ENCODE measurements around the gene LTBP2. TPM values are rescaled to one million over a fixed set of nuclear protein-coding genes. Genes with fewer than 3 reads are reported as not detected.

Gene LTBP2
- total and polyA plus RNA-seq, 2 experiments from 2014 or later = 7.6 to 8.6 TPM

- no peaks in the 10 kb centered on the region for H4K20me1 ChIP-seq (ENCODE audit: insufficient read depth, poor library complexity, severe bottlenecking)
- H3K36me3 ChIP-seq (replicated peaks; ENCODE audit: insufficient read depth, low read depth) = no peaks in the 10 kb centered on the region
- peak; percentile 58 for DNase-seq (ENCODE audit: low spot score)
- H3K79me2 ChIP-seq = no peaks in the 10 kb centered on the region
- H3K4me1 ChIP-seq (ENCODE audit: insufficient read depth) = peaks cover 33% of the 10 kb centered on the region
- H3K4me2 ChIP-seq = peak overlapping the region; percentile 37
- H2AFZ ChIP-seq = no peak overlapping the region
- H3K9me2 ChIP-seq (replicated peaks; ENCODE audit: insufficient read depth) = no peaks in the 10 kb centered on the region
- no peaks in the 10 kb centered on the region for H3K27me3 ChIP-seq
- peak overlapping the region; percentile 65 for H3K27ac ChIP-seq
- no peak overlapping the region for H3K4me3 ChIP-seq
- WGBS (ENCODE audit: low lambda C conversion rate, missing lambda C conversion rate) = 56% methylated on average over 9 of the region's 9 CpGs
- no peaks in the 10 kb centered on the region for H3K9me3 ChIP-seq (ENCODE audit: low read depth)
- no peak for TF ChIP-seq EZH2phosphoT487 (IDR thresholded peaks at IDR 0.05; ENCODE audit: low read depth, severe bottlenecking, unreplicated experiment)
- TF ChIP-seq CTCF (IDR thresholded peaks at IDR 0.05; ENCODE audit: poor library complexity) = no peak
- no peak for TF ChIP-seq EZH2 (IDR thresholded peaks at IDR 0.05; ENCODE audit: borderline replicate concordance)
Measured at GRCh38 chr14:74599321-74599761, 12.7 kb downstream of the LTBP2 start.

GRCh38 chr14:74596741-74597450, 15.1 kb downstream of the LTBP2 start:
- Histone ChIP-seq H4K20me1 (ENCODE audit: insufficient read depth, poor library complexity, severe bottlenecking) (no peaks in the 10 kb centered on the region), H3K27me3 (no peaks in the 10 kb centered on the region), H3K79me2 (no peaks in the 10 kb centered on the region), H3K9me3 (ENCODE audit: low read depth) (no peaks in the 10 kb centered on the region), H2AFZ (no peak overlapping the region), H3K9me2 (replicated peaks; ENCODE audit: insufficient read depth) (no peaks in the 10 kb centered on the region), H3K4me3 (no peak overlapping the region), H3K36me3 (replicated peaks; ENCODE audit: insufficient read depth, low read depth) (no peaks in the 10 kb centered on the region), H3K4me2 (no peak overlapping the region), H3K4me1 (ENCODE audit: insufficient read depth) (peaks cover 45% of the 10 kb centered on the region), H3K27ac (peak overlapping the region; percentile 23)
- no peak for DNase-seq (ENCODE audit: low spot score)
- 71% methylated on average over 12 of the region's 12 CpGs for WGBS (ENCODE audit: low lambda C conversion rate, missing lambda C conversion rate)
- TF ChIP-seq EZH2 (IDR thresholded peaks at IDR 0.05; ENCODE audit: borderline replicate concordance) (no peak), CTCF (IDR thresholded peaks at IDR 0.05; ENCODE audit: poor library complexity) (no peak), EZH2phosphoT487 (IDR thresholded peaks at IDR 0.05; ENCODE audit: low read depth, severe bottlenecking, unreplicated experiment) (no peak)

- Histone ChIP-seq H3K36me3 (replicated peaks; ENCODE audit: insufficient read depth, low read depth) (no peaks in the 10 kb centered on the region), H2AFZ (no peak overlapping the region), H3K4me2 (no peak overlapping the region), H3K79me2 (no peaks in the 10 kb centered on the region), H3K9me3 (ENCODE audit: low read depth) (no peaks in the 10 kb centered on the region), H3K27me3 (no peaks in the 10 kb centered on the region), H3K4me3 (no peak overlapping the region), H3K9me2 (replicated peaks; ENCODE audit: insufficient read depth) (no peaks in the 10 kb centered on the region), H4K20me1 (ENCODE audit: insufficient read depth, poor library complexity, severe bottlenecking) (no peaks in the 10 kb centered on the region), H3K27ac (peak overlapping the region; percentile 91), H3K4me1 (ENCODE audit: insufficient read depth) (peaks cover 42% of the 10 kb centered on the region)
- TF ChIP-seq EZH2phosphoT487 (IDR thresholded peaks at IDR 0.05; ENCODE audit: low read depth, severe bottlenecking, unreplicated experiment) (no peak), CTCF (IDR thresholded peaks at IDR 0.05; ENCODE audit: poor library complexity) (no peak), EZH2 (IDR thresholded peaks at IDR 0.05; ENCODE audit: borderline replicate concordance) (no peak)
- 57% methylated on average over 14 of the region's 15 CpGs for WGBS (ENCODE audit: low lambda C conversion rate, missing lambda C conversion rate)
- no peak for DNase-seq (ENCODE audit: low spot score)
Measured at GRCh38 chr14:74595006-74595735, 16.9 kb downstream of the LTBP2 start.

Data from hepatocyte (in vitro differentiated cells).